A673 (cell line): Measurements from ENCODE around the gene MANEAL. TPM values are rescaled to one million over a fixed set of nuclear protein-coding genes. Genes with fewer than 3 reads are reported as not detected.

Source experiments
- BruUV-seq: library from RNA; stranded (reverse); fragments of 400-500 nt; replicated peaks from 2 replicates; lab custom pipeline; 2021; lab: Mats Ljungman, UMichigan
- CTCF ChIA-PET: fragments of 300-600 bp; sonication (Branson Sonifier 250); formaldehyde crosslinking; loops from one replicate; lab custom pipeline; 2022; ENCODE audit warnings: antibody characterized with exemption; lab: Charles Lee
- POLR2A ChIA-PET: fragments of 300-600 bp; sonication (Branson Sonifier 250); formaldehyde crosslinking; loops from one replicate; lab custom pipeline; 2022; ENCODE audit warnings: antibody characterized with exemption; ENCODE audit not compliant: low non-redundant PET; lab: Charles Lee
- DNase-seq: peaks from one replicate; pipeline ENCODE4 v3.0.0-alpha.2; 2015; ENCODE audit warnings: low spot score
- H3K27ac ChIP-seq: fragments of 200-600 bp; sonication (generic); 2 replicates; pipeline ENCODE4 v1.5.1; 2016; ENCODE audit warnings: mixed run types, low read depth, mild to moderate bottlenecking, mixed read lengths, antibody characterized with exemption, low read length; ENCODE audit not compliant: poor library complexity, severe bottlenecking
- H3K27me3 ChIP-seq: fragments of 200-600 bp; sonication (generic); replicated peaks from 2 replicates; pipeline ENCODE4 v1.6.1; 2017; ENCODE audit warnings: mixed run types, low read depth, mild to moderate bottlenecking, mixed read lengths, antibody characterized with exemption, low read length; ENCODE audit not compliant: insufficient read depth, poor library complexity
- H3K36me3 ChIP-seq: fragments of 200-600 bp; sonication (generic); 2 replicates; pipeline ENCODE4 v1.6.1; 2016; ENCODE audit warnings: mixed run types, mild to moderate bottlenecking, mixed read lengths, antibody characterized with exemption, low read length; ENCODE audit not compliant: insufficient read depth, poor library complexity, severe bottlenecking
- H3K4me1 ChIP-seq: fragments of 200-600 bp; sonication (generic); 2 replicates; pipeline ENCODE4 v1.6.1; 2017; ENCODE audit warnings: mixed run types, mild to moderate bottlenecking, mixed read lengths, antibody characterized with exemption, low read length; ENCODE audit not compliant: insufficient read depth, poor library complexity, severe bottlenecking
- H3K4me3 ChIP-seq: fragments of 200-600 bp; sonication (generic); 2 replicates; pipeline ENCODE4 v1.5.1; 2016; ENCODE audit warnings: low read depth, mixed run types, mild to moderate bottlenecking, mixed read lengths, low read length; ENCODE audit not compliant: poor library complexity, severe bottlenecking
- H3K9me3 ChIP-seq: fragments of 200-600 bp; sonication (generic); 2 replicates; pipeline ENCODE4 v1.6.1; 2016; ENCODE audit warnings: mixed run types, low read depth, mild to moderate bottlenecking, mixed read lengths, antibody characterized with exemption, low read length; ENCODE audit not compliant: poor library complexity, severe bottlenecking
- CTCF ChIP-seq: fragments of 300-800, 200-600 bp; sonication (generic); conservative IDR thresholded peaks from 2 replicates; pipeline ENCODE4 v1.5.1; 2017; ENCODE audit warnings: low read depth, mild to moderate bottlenecking, antibody characterized with exemption, low read length, moderate library complexity, mixed read lengths
- EZH2 ChIP-seq: fragments of 200-600 bp; sonication (generic); IDR thresholded peaks from 2 replicates; pipeline ENCODE4 v1.6.1; 2017; ENCODE audit warnings: borderline replicate concordance, low read depth, mild to moderate bottlenecking, mixed read lengths, antibody characterized with exemption, low read length; ENCODE audit not compliant: poor library complexity, severe bottlenecking
- intact Hi-C: fragments of 100-400 bp; cut with micrococcal nuclease; formaldehyde crosslinking; loops from one replicate; pipeline ENCODE4 v1.10.0; 2022; ENCODE audit not compliant: unreplicated experiment
- total RNA-seq: library from RNA; stranded (reverse); gene quantifications from 2 replicates; pipeline ENCODE4 v1.2.3, GENCODE V29; 2021

MANEAL gene
- total RNA-seq, 1 experiment from 2014 or later: 5.9 TPM

GRCh38 chr1:37822906-37823815, 29.5 kb downstream of the MANEAL start:
- Histone ChIP-seq H3K36me3 (peaks cover 23% of the 10 kb centered on the region), H3K9me3 (no peaks in the 10 kb centered on the region), H3K27ac (no peak overlapping the region), H3K27me3 (no peaks in the 10 kb centered on the region), H3K4me3 (no peak overlapping the region), H3K4me1 (no peaks in the 10 kb centered on the region)
- no peak for DNase-seq
- BruUV-seq: no TSS peak
- intact Hi-C loops: no loop called here
- TF ChIP-seq CTCF (no peak), EZH2 (no peak)
- ChIA-PET CTCF (no interaction called here), POLR2A (interaction anchor here (0.6 kb wide), 1 partner anchor 17 kb away, joined by 3 read pairs; no protein-coding TSS in a partner anchor)

- H3K4me3 ChIP-seq: no peak overlapping the region
- TF ChIP-seq CTCF: no peak
- TF ChIP-seq EZH2: no peak
- POLR2A ChIA-PET: no interaction called here
- H3K36me3 ChIP-seq: peaks cover 25% of the 10 kb centered on the region
- CTCF ChIA-PET: no interaction called here
- no peaks in the 10 kb centered on the region for H3K27me3 ChIP-seq
- H3K4me1 ChIP-seq: no peaks in the 10 kb centered on the region
- no peaks in the 10 kb centered on the region for H3K9me3 ChIP-seq
- H3K27ac ChIP-seq: no peak overlapping the region
- no TSS peak for BruUV-seq
- DNase-seq: no peak
- intact Hi-C loops: no loop called here
Observed at GRCh38 chr1:37824001-37824400, 30.4 kb downstream of the MANEAL start.

GRCh38 chr1:37825506-37825905, 31.9 kb downstream of the MANEAL start:
- no TSS peak for BruUV-seq
- no peak overlapping the region for H3K4me3 ChIP-seq
- POLR2A ChIA-PET: no interaction called here
- H3K9me3 ChIP-seq: no peaks in the 10 kb centered on the region
- CTCF ChIA-PET: no interaction called here
- H3K4me1 ChIP-seq: no peaks in the 10 kb centered on the region
- TF ChIP-seq CTCF (no peak), EZH2 (no peak)
- no peak for DNase-seq
- H3K27me3 ChIP-seq: no peaks in the 10 kb centered on the region
- intact Hi-C loops: no loop called here
- no peak overlapping the region for H3K27ac ChIP-seq
- H3K36me3 ChIP-seq: peaks cover 24% of the 10 kb centered on the region
